Epithelial cell of esophagus (primary cell): ENCODE data around the gene STIM1.
A peak's percentile ranks its signal among the peaks of the same experiment; 100 is the strongest.

ENCODE experiments used
- DNase-seq: peaks from one replicate; pipeline ENCODE4 v3.0.0; 2010; ENCODE audit warnings: low read depth
- H3K4me3 ChIP-seq: 2 replicates; pipeline ENCODE4 v1.5.1; 2011; ENCODE audit warnings: mild to moderate bottlenecking, low read length, control low read depth
- CTCF ChIP-seq: IDR thresholded peaks from 2 replicates; pipeline ENCODE4 v1.5.1; 2011; ENCODE audit warnings: low read depth, mild to moderate bottlenecking, low read length, control low read depth, inconsistent platforms; ENCODE audit not compliant: insufficient read depth; ENCODE audit errors: missing control alignments

The STIM1 gene

GRCh38 chr11:3959015-3959902 lies 103.8 kb downstream of the STIM1 start:
- no peak overlapping the region for H3K4me3 ChIP-seq
- TF ChIP-seq CTCF, result peak; percentile 13
- DNase-seq, result peak; percentile 87

- no peak for DNase-seq
- H3K4me3 ChIP-seq, result no peak overlapping the region
- no peak for TF ChIP-seq CTCF
Observed at GRCh38 chr11:3959903-3960265, 104.4 kb downstream of the STIM1 start.

- no peak overlapping the region for H3K4me3 ChIP-seq
- no peak for TF ChIP-seq CTCF
- DNase-seq, result no peak
Observed at GRCh38 chr11:3962406-3962840, 107.0 kb downstream of the STIM1 start.

- no peak overlapping the region for H3K4me3 ChIP-seq
- no peak for TF ChIP-seq CTCF
- DNase-seq, result no peak
Observed at GRCh38 chr11:3964056-3964455, 108.6 kb downstream of the STIM1 start.

- no peak for TF ChIP-seq CTCF
- no peak overlapping the region for H3K4me3 ChIP-seq
- DNase-seq, result no peak
Observed at GRCh38 chr11:3964935-3965604, 109.6 kb downstream of the STIM1 start.

- no peak overlapping the region for H3K4me3 ChIP-seq
- DNase-seq, result no peak
- TF ChIP-seq CTCF, result no peak
Observed at GRCh38 chr11:3967695-3968094, 112.2 kb downstream of the STIM1 start.

GRCh38 chr11:3969200-3969599 lies 113.7 kb downstream of the STIM1 start:
- TF ChIP-seq CTCF, result no peak
- no peak for DNase-seq
- H3K4me3 ChIP-seq, result no peak overlapping the region
